Activated naive CD4-positive, alpha-beta T cell treated with anti-CD3 and anti-CD28 coated beads, Interleukin-2, amount 50 U/mL, for 24 hours (primary cell): ENCODE data around the gene DSTYK.
A peak's percentile ranks its signal among the peaks of the same experiment; 100 is the strongest.

Source experiments
- H3K27ac Mint-ChIP-seq: one replicate; pipeline ENCODE4 v1.8.0; 2021; ENCODE audit warnings: mild to moderate bottlenecking, mixed read lengths
- H3K27me3 Mint-ChIP-seq: one replicate; pipeline ENCODE4 v1.8.0; 2021; ENCODE audit warnings: mixed read lengths
- H3K36me3 Mint-ChIP-seq: one replicate; pipeline ENCODE4 v1.8.0; 2021; ENCODE audit warnings: mixed read lengths
- H3K4me1 Mint-ChIP-seq: one replicate; pipeline ENCODE4 v1.8.0; 2021; ENCODE audit warnings: mixed read lengths
- H3K4me3 Mint-ChIP-seq: one replicate; pipeline ENCODE4 v1.8.0; 2021; ENCODE audit warnings: mild to moderate bottlenecking, mixed read lengths
- H3K9me3 Mint-ChIP-seq: one replicate; pipeline ENCODE4 v1.8.0; 2021; ENCODE audit warnings: mixed read lengths

The DSTYK gene

DNA sequence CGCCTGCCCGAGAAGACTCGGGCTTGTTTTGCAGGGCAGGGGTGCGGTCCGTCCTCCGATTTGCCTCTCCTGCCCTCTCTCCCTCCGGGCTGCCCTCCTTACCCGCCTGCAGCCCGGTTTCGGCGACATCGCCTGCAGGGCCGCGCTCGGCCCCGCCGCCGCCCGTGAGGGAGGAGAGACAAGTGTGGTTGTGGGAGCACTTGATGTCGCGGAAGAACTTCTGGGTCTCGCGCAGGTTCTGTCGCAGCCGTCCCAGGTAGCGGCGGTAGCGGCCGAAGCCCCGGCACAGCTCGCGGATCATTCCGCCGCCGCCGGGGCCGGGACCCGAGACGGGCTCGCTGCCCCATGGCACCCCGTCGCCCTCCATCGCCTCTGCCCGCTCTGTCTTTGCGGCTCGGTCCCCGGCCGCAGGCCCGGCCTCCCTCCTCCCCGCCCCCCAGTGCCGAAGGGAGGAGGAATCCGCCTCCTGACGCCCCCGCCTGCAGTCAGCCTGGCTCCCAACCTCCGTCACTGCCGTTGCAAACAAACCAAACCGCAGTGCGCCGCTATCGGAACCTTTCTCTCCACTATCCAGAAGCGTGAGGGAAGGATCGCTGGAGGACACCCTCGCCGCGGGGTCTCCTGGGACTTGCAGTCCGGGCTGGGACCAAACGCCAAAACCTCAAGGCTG lies at the start of gene DSTYK:
TSS of gene DSTYK (minus strand) at position 534 of the 670 bp plus-strand sequence. CDS start at position 367, 167 bp downstream.
- no peaks in the 10 kb centered on the region for H3K36me3 Mint-ChIP-seq
- peak within 1 kb of the TSS; percentile 100 for H3K27ac Mint-ChIP-seq
- H3K4me3 Mint-ChIP-seq = peak within 1 kb of the TSS; percentile 96
- peaks cover 50% of the 10 kb centered on the region for H3K4me1 Mint-ChIP-seq
- no peaks in the 10 kb centered on the region for H3K9me3 Mint-ChIP-seq
- no peaks in the 10 kb centered on the region for H3K27me3 Mint-ChIP-seq

- no peak overlapping the region for H3K27ac Mint-ChIP-seq
- H3K4me3 Mint-ChIP-seq = no peak overlapping the region
- no peaks in the 10 kb centered on the region for H3K9me3 Mint-ChIP-seq
- peaks cover 18% of the 10 kb centered on the region for H3K4me1 Mint-ChIP-seq
- H3K36me3 Mint-ChIP-seq = no peaks in the 10 kb centered on the region
- H3K27me3 Mint-ChIP-seq = no peaks in the 10 kb centered on the region
Observed at GRCh38 chr1:205259998-205260397, 48.5 kb upstream of the DSTYK start.

DNA sequence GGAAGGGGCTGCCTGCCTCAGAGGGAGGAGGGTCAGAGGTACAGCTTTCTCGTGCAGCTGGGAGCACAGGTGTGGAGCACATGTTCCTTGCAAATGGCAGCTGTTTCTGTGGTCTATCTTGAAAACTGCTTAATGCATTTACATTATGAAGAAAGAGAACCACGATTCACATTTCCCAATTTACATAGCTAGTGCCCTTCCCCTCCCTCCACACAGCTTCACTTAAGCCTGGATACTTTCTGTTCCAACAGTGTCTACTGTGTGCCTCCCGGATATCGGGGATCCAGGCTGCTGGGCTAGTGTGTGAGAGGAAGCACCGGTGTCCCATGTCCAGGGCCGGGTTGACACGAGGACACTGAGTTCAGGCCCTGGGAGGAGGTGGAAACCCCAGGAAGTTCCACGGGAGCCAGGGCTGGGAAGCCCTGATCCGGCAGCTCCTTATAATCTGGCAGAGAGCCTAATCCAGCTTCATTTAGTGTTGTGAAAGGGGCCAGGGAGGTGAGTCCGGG lies 47.9 kb upstream of the DSTYK start:
- peaks cover 18% of the 10 kb centered on the region for H3K4me1 Mint-ChIP-seq

GRCh38 chr1:205258719-205259118 lies 47.2 kb upstream of the DSTYK start:
- Mint-ChIP-seq H3K4me1 (peaks cover 18% of the 10 kb centered on the region), H3K27me3 (no peaks in the 10 kb centered on the region), H3K4me3 (no peak overlapping the region), H3K36me3 (no peaks in the 10 kb centered on the region), H3K9me3 (no peaks in the 10 kb centered on the region), H3K27ac (no peak overlapping the region)

More for the DNA sequence above, 47.9 kb upstream of the DSTYK start:
- H3K4me3 Mint-ChIP-seq = no peak overlapping the region
- no peak overlapping the region for H3K27ac Mint-ChIP-seq
- H3K36me3 Mint-ChIP-seq = no peaks in the 10 kb centered on the region
- H3K27me3 Mint-ChIP-seq = no peaks in the 10 kb centered on the region
- H3K9me3 Mint-ChIP-seq = no peaks in the 10 kb centered on the region

DNA sequence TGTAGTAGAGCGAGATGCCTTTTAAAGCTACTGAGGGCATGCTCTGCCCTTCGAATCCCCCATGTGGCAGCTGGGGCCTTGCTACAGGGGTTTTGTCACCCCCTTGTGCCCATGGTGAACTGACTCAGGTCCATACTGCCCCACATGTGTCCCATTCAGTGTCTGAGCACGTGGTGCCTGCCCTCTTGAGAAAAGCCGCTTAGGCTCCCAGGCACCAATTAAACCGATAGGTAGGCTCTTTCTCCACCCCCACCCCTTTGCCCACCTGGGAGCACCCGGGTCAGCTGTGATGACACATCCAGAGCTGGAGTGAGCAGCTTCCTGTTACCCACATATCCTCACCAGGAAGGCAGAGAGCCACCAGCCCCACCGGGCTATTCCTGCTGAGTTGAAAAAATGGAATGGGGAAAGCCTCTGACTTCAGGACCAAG lies 46.8 kb upstream of the DSTYK start:
- H3K27ac Mint-ChIP-seq = no peak overlapping the region
- no peaks in the 10 kb centered on the region for H3K9me3 Mint-ChIP-seq
- no peaks in the 10 kb centered on the region for H3K27me3 Mint-ChIP-seq
- H3K4me1 Mint-ChIP-seq = peaks cover 18% of the 10 kb centered on the region
- H3K4me3 Mint-ChIP-seq = no peak overlapping the region
- H3K36me3 Mint-ChIP-seq = no peaks in the 10 kb centered on the region

GRCh38 chr1:205257735-205258134 lies 46.2 kb upstream of the DSTYK start:
- Mint-ChIP-seq H3K27me3 (no peaks in the 10 kb centered on the region), H3K9me3 (no peaks in the 10 kb centered on the region), H3K36me3 (no peaks in the 10 kb centered on the region), H3K4me1 (peaks cover 15% of the 10 kb centered on the region), H3K4me3 (no peak overlapping the region), H3K27ac (no peak overlapping the region)

GRCh38 chr1:205256951-205257625 lies 45.6 kb upstream of the DSTYK start:
- Mint-ChIP-seq H3K9me3 (no peaks in the 10 kb centered on the region), H3K27ac (no peak overlapping the region), H3K4me3 (no peak overlapping the region), H3K27me3 (no peaks in the 10 kb centered on the region), H3K4me1 (peaks cover 11% of the 10 kb centered on the region), H3K36me3 (no peaks in the 10 kb centered on the region)

DNA sequence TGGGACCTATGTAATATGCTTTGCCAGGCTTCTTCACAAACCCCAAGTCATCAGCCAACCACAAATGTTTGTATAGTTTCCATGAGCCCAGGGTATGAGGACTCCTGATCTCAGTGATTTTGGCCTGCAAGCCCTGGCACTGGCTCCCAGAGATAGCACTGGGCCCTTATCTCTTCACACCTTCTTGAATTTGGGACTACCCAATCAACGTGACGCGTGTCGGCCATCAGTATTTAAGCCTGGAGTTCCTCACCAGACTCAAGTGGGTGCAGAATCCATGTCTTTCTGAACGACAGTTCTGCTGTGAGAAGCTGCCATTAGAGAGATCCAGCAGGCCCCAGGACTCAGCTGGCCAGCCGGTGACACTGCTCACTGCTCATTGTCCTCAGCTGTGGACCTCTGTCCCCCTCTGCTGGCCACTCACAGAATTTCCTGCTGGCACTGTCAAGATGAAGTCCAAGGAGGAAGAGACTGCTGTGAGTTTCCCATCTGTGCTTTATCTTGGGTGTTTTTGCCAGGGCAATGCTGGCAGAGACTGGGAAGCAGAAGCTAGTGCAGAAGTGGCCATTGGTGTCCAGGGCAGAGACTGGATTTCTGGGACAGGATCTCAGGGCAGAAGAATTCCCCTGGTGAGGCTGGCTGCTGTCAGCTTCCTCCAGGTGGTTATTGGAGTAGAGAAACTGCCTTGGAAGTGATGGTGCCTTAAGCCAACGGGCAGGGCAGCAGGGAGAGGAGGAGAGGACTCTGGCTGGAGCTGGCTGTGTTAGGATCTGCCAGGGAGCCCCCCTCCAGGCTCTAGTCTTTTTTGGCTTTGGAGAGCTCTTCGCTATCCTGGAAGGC lies 44.7 kb upstream of the DSTYK start:
- H3K4me3 Mint-ChIP-seq = no peak overlapping the region
- no peak overlapping the region for H3K27ac Mint-ChIP-seq
- H3K27me3 Mint-ChIP-seq = no peaks in the 10 kb centered on the region
- no peaks in the 10 kb centered on the region for H3K36me3 Mint-ChIP-seq
- H3K4me1 Mint-ChIP-seq = peaks cover 6% of the 10 kb centered on the region
- H3K9me3 Mint-ChIP-seq = no peaks in the 10 kb centered on the region

- Mint-ChIP-seq H3K4me3 (no peak overlapping the region), H3K36me3 (no peaks in the 10 kb centered on the region), H3K4me1 (peaks cover 6% of the 10 kb centered on the region), H3K27ac (no peak overlapping the region), H3K9me3 (no peaks in the 10 kb centered on the region), H3K27me3 (no peaks in the 10 kb centered on the region)
Observed at GRCh38 chr1:205251576-205251975, 40.1 kb upstream of the DSTYK start.

DNA sequence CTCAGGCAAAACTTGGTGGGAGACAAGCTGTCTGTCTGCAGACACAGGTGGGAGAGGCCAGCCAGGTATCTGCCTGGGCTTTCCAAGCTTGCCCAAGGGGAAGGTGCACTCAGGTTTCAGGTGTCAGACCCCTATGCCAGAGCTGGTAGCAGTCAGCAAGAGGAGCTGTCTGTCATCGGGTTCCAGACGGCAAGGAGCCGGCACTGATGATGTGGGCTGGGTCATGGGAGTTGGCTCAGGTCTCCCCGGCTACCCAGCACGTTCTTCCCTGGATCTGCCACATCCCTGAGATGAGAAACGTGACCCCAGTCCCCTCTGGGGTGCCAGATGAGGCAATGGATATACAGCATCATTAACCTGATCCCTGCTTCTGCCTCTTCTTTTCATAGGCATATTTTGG lies 39.2 kb upstream of the DSTYK start:
- Mint-ChIP-seq H3K9me3 (no peaks in the 10 kb centered on the region), H3K27ac (no peak overlapping the region), H3K4me1 (no peaks in the 10 kb centered on the region), H3K4me3 (no peak overlapping the region), H3K27me3 (no peaks in the 10 kb centered on the region), H3K36me3 (no peaks in the 10 kb centered on the region)

- Mint-ChIP-seq H3K36me3 (no peaks in the 10 kb centered on the region), H3K27me3 (no peaks in the 10 kb centered on the region), H3K4me3 (no peak overlapping the region), H3K9me3 (no peaks in the 10 kb centered on the region), H3K4me1 (no peaks in the 10 kb centered on the region), H3K27ac (no peak overlapping the region)
Observed at GRCh38 chr1:205249651-205250050, 38.1 kb upstream of the DSTYK start.

DNA sequence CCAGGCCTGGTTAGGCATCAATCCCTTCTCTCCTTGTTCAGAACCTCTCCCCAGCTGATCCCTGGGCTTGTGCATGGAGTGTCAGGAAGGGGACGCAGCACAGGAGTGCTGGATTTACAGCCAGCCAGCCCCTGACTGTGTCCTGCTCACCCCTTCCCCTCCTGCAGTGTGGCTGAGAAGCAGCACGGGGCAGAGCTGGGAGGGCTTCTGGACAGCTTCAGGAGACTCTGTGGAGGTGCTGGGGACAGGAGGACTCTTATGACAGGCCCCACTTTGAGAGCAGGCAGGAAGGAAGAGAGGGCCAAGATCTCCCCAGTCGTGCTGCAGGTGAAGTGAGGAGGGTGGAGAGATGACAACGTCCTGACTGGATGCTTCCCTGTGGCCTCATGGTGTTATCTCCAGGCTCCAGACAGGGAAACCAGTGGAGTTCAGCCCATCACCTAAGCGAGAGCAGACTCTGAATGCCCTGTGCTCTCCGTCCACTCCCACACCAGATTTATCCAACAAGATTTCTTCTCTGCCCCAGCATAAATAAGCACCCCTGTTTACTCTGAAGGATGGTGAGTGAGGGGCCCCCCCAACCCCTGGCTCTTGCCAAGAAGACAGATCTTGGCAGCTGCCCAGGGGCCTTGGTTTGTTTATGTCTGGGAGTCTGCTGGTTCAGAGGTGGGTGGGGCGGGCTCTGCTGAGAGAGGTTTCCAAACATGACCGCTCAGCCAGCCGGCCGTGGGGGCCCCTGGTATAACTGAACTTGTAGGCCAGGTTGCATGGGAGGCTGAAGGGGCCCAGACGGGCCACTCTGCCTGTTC lies 37.5 kb upstream of the DSTYK start:
- no peaks in the 10 kb centered on the region for H3K36me3 Mint-ChIP-seq
- H3K4me1 Mint-ChIP-seq = no peaks in the 10 kb centered on the region
- H3K27me3 Mint-ChIP-seq = no peaks in the 10 kb centered on the region
- no peak overlapping the region for H3K4me3 Mint-ChIP-seq
- no peak overlapping the region for H3K27ac Mint-ChIP-seq
- no peaks in the 10 kb centered on the region for H3K9me3 Mint-ChIP-seq

- Mint-ChIP-seq H3K27me3 (no peaks in the 10 kb centered on the region), H3K4me3 (no peak overlapping the region), H3K4me1 (no peaks in the 10 kb centered on the region), H3K27ac (no peak overlapping the region), H3K36me3 (peaks cover 3% of the 10 kb centered on the region), H3K9me3 (no peaks in the 10 kb centered on the region)
Observed at GRCh38 chr1:205247130-205247921, 35.8 kb upstream of the DSTYK start.

GRCh38 chr1:205246351-205247119 lies 35.0 kb upstream of the DSTYK start:
- no peaks in the 10 kb centered on the region for H3K4me1 Mint-ChIP-seq
- no peaks in the 10 kb centered on the region for H3K27me3 Mint-ChIP-seq
- H3K4me3 Mint-ChIP-seq = no peak overlapping the region
- no peak overlapping the region for H3K27ac Mint-ChIP-seq
- peaks cover 5% of the 10 kb centered on the region for H3K36me3 Mint-ChIP-seq
- no peaks in the 10 kb centered on the region for H3K9me3 Mint-ChIP-seq
